Gastroesophageal sphincter (tissue), 4 donors: ENCODE results near the gene ENOX1. TPM values are rescaled to one million over a fixed set of nuclear protein-coding genes. Genes with fewer than 3 reads are reported as not detected.

Source experiments
- ATAC-seq: fragments of 150-250 bp; one replicate; pipeline ENCODE4 v1.9.1; 2016; ENCODE audit warnings: mild to moderate bottlenecking, moderate library complexity
- H3K27ac ChIP-seq, 4 donors: fragments of 200-600 bp; sonication (generic) in 3 of 4; 1 replicate in 3 of 4; 2 replicates in 1 of 4; pipeline ENCODE4 v1.5.1; 2016 to 2019
- H3K27me3 ChIP-seq: fragments of 200-600 bp; sonication (generic); one replicate; pipeline ENCODE4 v1.5.1; 2019
- H3K36me3 ChIP-seq, 2 donors: fragments of 200-600 bp; sonication (generic); one replicate each; pipeline ENCODE4 v1.5.1; 2019; ENCODE audit warnings: control low read depth in 1 of 2
- H3K4me1 ChIP-seq, 3 donors: fragments of 200-600 bp; sonication (generic); 1 replicate in 2 of 3; 2 replicates in 1 of 3; pipeline ENCODE4 v1.5.1; 2016 to 2019; ENCODE audit warnings: control low read depth in 2 of 3
- H3K4me3 ChIP-seq, 2 donors: fragments of 200-600 bp; sonication (generic); one replicate each; pipeline ENCODE4 v1.5.1; 2019; ENCODE audit warnings: mild to moderate bottlenecking in 1 of 2, moderate library complexity in 1 of 2
- H3K9me3 ChIP-seq, 3 donors: fragments of 200-600 bp; sonication (generic); one replicate each; pipeline ENCODE4 v1.5.1; 2017 to 2019; ENCODE audit warnings: control low read depth in 2 of 3
- EP300 ChIP-seq: sonication (generic); formaldehyde crosslinking; IDR thresholded peaks from one replicate; pipeline ENCODE4 v1.6.1; 2017; ENCODE audit warnings: antibody characterized with exemption, mild to moderate bottlenecking
- POLR2A ChIP-seq, 2 donors: fragments of 450-650 bp; IDR thresholded peaks; one replicate each; pipeline ENCODE4 v1.6.1; 2017; ENCODE audit warnings: antibody characterized with exemption in 2 of 2, mild to moderate bottlenecking in 2 of 2, moderate library complexity in 1 of 2
- POLR2AphosphoS5 ChIP-seq: sonication (generic); formaldehyde crosslinking; IDR thresholded peaks from one replicate; pipeline ENCODE4 v1.6.1; 2017; ENCODE audit warnings: antibody characterized with exemption
- WGBS, 2 donors: methylation state at CpG; one replicate each; pipeline ENCODE4 v1.1.5; 2018; ENCODE audit warnings: low coverage in 1 of 2; 5-methylcytosine and 5-hydroxymethylcytosine counted together
- total RNA-seq, 4 donors: library from RNA; depleted of rRNA; stranded (reverse); fragments of >200 nt; gene quantifications; one replicate each; pipeline ENCODE4 v1.1.0, GENCODE V29; 2016
- TF ChIP-seq, protein P1 (sequence below), 4 experiments: fragments of 200-600 bp in 2 of 4; fragments of 450-650 bp in 2 of 4; sonication (generic) in 1 of 4; IDR thresholded peaks; one replicate each; pipeline ENCODE4 v1.5.1; 2017 to 2019; ENCODE audit warnings: antibody characterized with exemption in 4 of 4, mild to moderate bottlenecking in 2 of 4, moderate library complexity in 2 of 4

Gene ENOX1
- total RNA-seq, 4 donors from 2014 or later = 1.8 to 11.6 (median 9.4) TPM

DNA sequence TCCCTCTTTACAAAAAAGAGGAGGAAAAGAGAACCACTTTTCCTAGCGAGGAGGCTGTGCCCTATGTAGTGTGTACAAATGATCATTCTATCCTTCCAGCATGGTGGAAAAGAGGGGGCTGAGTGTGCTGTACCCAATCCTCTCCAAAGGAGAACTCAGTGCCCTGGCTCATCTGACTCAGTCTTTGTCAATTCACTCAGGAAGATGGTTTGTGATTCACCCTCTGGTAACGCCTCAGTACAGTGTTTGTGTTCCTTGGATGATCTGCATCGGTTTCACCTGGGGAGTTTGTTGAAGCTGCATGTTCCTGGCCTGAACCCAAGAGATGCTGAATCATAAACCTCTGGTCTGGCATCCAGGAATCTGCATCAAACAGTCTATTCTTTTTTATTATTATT lies 18.3 kb upstream of the ENOX1 start:
- Histone ChIP-seq H3K4me1 (peaks cover 0 to 8% (median 0%) of the 10 kb centered on the region in 3 donors), H3K27me3 (no peaks in the 10 kb centered on the region), H3K27ac (peak overlapping the region in 2 of 4 donors; percentile 48 to 60), H3K4me3 (no peak overlapping the region), H3K9me3 (no peaks in the 10 kb centered on the region), H3K36me3 (no peaks in the 10 kb centered on the region)
- 14 to 32% methylated on average over 2 to 3 of the region's 3 CpGs for WGBS, 2 donors
- no peak for ATAC-seq
- TF ChIP-seq, protein P1, sequence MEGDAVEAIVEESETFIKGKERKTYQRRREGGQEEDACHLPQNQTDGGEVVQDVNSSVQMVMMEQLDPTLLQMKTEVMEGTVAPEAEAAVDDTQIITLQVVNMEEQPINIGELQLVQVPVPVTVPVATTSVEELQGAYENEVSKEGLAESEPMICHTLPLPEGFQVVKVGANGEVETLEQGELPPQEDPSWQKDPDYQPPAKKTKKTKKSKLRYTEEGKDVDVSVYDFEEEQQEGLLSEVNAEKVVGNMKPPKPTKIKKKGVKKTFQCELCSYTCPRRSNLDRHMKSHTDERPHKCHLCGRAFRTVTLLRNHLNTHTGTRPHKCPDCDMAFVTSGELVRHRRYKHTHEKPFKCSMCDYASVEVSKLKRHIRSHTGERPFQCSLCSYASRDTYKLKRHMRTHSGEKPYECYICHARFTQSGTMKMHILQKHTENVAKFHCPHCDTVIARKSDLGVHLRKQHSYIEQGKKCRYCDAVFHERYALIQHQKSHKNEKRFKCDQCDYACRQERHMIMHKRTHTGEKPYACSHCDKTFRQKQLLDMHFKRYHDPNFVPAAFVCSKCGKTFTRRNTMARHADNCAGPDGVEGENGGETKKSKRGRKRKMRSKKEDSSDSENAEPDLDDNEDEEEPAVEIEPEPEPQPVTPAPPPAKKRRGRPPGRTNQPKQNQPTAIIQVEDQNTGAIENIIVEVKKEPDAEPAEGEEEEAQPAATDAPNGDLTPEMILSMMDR (IDR thresholded peaks at IDR 0.05) = no peak
- TF ChIP-seq POLR2AphosphoS5 = no peak
- no peak for TF ChIP-seq POLR2A (IDR thresholded peaks at IDR 0.05)
- no peak for TF ChIP-seq EP300

DNA sequence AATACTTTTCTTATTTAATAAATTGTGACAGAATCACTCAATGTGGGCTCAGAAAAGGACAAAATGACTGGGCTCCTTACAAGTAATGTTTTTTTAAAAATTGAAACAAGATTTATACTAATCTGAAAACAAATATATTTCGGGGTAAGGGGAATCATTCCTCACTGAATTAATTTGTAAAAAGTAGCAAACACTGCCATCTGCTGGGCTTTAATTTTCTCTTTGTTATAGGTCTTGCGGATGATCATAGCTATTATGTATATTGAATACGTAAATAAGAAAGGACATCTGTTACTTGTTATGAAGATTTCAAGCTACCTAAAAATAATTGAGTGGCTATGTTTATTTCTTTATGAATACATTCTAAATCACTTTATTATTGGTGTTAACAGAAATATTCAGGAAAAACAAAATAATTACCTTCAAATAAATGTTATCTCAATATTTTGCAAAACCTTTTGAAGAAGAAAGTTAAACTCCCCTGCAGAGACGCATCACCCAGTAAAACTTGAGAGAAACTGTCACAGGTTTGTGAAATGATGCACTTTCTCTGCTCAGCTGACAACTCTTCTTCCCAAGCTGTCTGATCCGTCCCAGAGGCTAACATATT lies 17.8 kb upstream of the ENOX1 start:
- no peaks in the 10 kb centered on the region for H3K27me3 ChIP-seq
- H3K9me3 ChIP-seq = no peaks in the 10 kb centered on the region
- H3K27ac ChIP-seq = peak overlapping the region in 2 of 4 donors; percentile 48 to 60
- H3K36me3 ChIP-seq = no peaks in the 10 kb centered on the region
- WGBS, 2 donors = 0 to 14% methylated on average over 5 of the region's 5 CpGs
- ATAC-seq = no peak
- TF ChIP-seq POLR2AphosphoS5 = no peak
- TF ChIP-seq, protein P1 (IDR thresholded peaks at IDR 0.05) = peak; percentile 37 to 60 (median 56)
- no peak overlapping the region for H3K4me3 ChIP-seq
- H3K4me1 ChIP-seq = peaks cover 0 to 8% (median 0%) of the 10 kb centered on the region in 3 donors

DNA sequence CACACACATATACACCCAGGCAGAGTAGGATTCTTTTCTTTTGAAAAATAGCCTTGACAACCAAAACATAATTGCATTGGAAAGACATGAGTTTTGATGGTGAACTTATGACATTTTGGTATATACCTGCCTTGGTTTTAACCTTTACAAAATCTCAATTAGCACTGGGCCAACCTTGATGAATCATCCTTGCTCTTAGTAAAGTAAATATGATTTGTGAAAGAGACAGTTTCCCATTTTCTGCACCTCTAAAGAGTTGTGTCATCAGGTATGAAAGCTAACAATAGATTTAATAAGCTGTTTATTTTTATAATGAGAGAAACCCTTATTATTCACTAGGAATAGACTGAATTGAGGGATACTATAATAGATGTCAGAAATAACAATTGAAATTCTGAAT lies 15.7 kb upstream of the ENOX1 start:
- ATAC-seq = no peak
- H3K4me1 ChIP-seq = peaks cover 0 to 8% (median 0%) of the 10 kb centered on the region in 3 donors
- no peaks in the 10 kb centered on the region for H3K36me3 ChIP-seq
- TF ChIP-seq, protein P1 (IDR thresholded peaks at IDR 0.05) = no peak
- TF ChIP-seq POLR2A (IDR thresholded peaks at IDR 0.05) = no peak
- TF ChIP-seq EP300 = no peak
- TF ChIP-seq POLR2AphosphoS5 = no peak
- H3K27ac ChIP-seq = no peak overlapping the region
- H3K9me3 ChIP-seq = no peaks in the 10 kb centered on the region
- H3K4me3 ChIP-seq = no peak overlapping the region
- no peaks in the 10 kb centered on the region for H3K27me3 ChIP-seq

DNA sequence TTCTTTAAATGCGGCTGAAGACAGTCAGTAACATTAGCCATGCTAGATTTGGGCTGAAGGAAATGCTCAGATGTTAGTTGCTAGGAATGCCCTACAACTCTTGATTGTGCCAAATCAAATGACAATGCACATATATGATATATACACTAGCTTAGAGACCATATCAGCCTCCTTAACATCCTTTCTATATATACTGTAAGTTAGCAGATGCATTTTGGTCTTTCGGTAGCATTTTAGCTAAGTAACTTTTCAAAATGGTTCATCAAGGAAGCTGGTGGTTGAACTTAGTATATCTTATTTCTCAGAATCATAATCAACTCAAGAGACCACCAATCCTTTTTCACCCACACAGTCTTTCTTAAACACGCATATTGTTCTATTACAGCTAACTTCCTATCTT lies 14.1 kb upstream of the ENOX1 start:
- TF ChIP-seq POLR2A (IDR thresholded peaks at IDR 0.05) = no peak
- H3K9me3 ChIP-seq = no peaks in the 10 kb centered on the region
- no peaks in the 10 kb centered on the region for H3K36me3 ChIP-seq
- peaks cover 0 to 8% (median 0%) of the 10 kb centered on the region in 3 donors for H3K4me1 ChIP-seq
- no peak for ATAC-seq
- no peak overlapping the region for H3K4me3 ChIP-seq
- 60 to 85% methylated on average over 3 of the region's 3 CpGs for WGBS, 2 donors
- H3K27me3 ChIP-seq = no peaks in the 10 kb centered on the region
- H3K27ac ChIP-seq = no peak overlapping the region

DNA sequence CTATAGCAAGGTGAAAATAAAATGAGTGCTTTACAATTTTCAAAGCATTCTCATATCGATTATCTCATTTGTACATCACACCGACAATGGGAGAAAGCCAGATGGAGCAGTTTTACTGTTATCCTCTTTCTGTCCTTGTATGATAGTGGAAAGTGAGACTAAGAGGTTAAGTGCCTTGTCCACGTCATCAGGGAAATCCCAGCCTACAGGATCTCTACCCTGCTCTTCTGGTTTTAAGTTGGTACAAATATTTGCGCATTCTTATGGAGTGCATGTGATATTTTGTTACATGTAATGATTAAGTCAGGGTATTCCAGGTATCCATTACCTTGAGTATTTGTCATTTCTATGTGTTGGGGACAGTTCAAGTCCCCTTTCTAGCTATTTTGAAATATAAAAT lies 12.4 kb upstream of the ENOX1 start:
- ATAC-seq = no peak
- H3K4me3 ChIP-seq = no peak overlapping the region
- 84 to 93% methylated on average over 4 of the region's 4 CpGs for WGBS, 2 donors
- no peaks in the 10 kb centered on the region for H3K4me1 ChIP-seq
- no peaks in the 10 kb centered on the region for H3K27me3 ChIP-seq
- no peaks in the 10 kb centered on the region for H3K9me3 ChIP-seq
- TF ChIP-seq EP300 (no peak), POLR2AphosphoS5 (no peak), POLR2A (IDR thresholded peaks at IDR 0.05) (no peak)
- TF ChIP-seq, protein P1 (IDR thresholded peaks at IDR 0.05) = no peak
- no peaks in the 10 kb centered on the region for H3K36me3 ChIP-seq
- H3K27ac ChIP-seq = no peak overlapping the region
